BLaER1 treated with 17β-estradiol and CSF1 and Interleukin-3, amounts not matched to agents 10 nM and 100 nM (cell line): ENCODE results near the gene RAB3GAP1.

ENCODE experiments used
- H3K27ac ChIP-seq, 11 experiments: shearing (Covaris generic); formaldehyde crosslinking; 2 replicates each; pipeline ENCODE4 v1.8.1; 2022
- H3K27me3 ChIP-seq, 11 experiments: shearing (Covaris generic); formaldehyde crosslinking; 2 replicates each; pipeline ENCODE4 v1.8.1; 2022
- H3K36me3 ChIP-seq, 11 experiments: shearing (Covaris generic); formaldehyde crosslinking; 2 replicates each; pipeline ENCODE4 v1.8.1; 2022
- H3K4me1 ChIP-seq, 10 experiments: shearing (Covaris generic); formaldehyde crosslinking; 2 replicates each; pipeline ENCODE4 v1.8.1; 2022
- H3K4me2 ChIP-seq, 11 experiments: shearing (Covaris generic); formaldehyde crosslinking; 2 replicates each; pipeline ENCODE4 v1.8.1; 2022
- H3K4me3 ChIP-seq, 10 experiments: shearing (Covaris generic); formaldehyde crosslinking; 2 replicates each; pipeline ENCODE4 v1.8.1; 2022
- H3K9ac ChIP-seq, 11 experiments: shearing (Covaris generic); formaldehyde crosslinking; 2 replicates each; pipeline ENCODE4 v1.8.1; 2022
- H3K9me3 ChIP-seq, 11 experiments: shearing (Covaris generic); formaldehyde crosslinking; replicated peaks in 1 of 11; 2 replicates each; pipeline ENCODE4 v1.8.1; 2022
- H4K20me1 ChIP-seq, 11 experiments: shearing (Covaris generic); formaldehyde crosslinking; 2 replicates each; pipeline ENCODE4 v1.8.1; 2022
- Cebpa-rat ChIP-seq, 11 experiments: shearing (Covaris generic); IDR thresholded peaks; 2 replicates each; pipeline ENCODE4 v1.8.1; 2022

Gene RAB3GAP1

GRCh38 chr2:135162786-135163185, 110.7 kb downstream of the RAB3GAP1 start:
- no peaks in the 10 kb centered on the region for H3K27me3 ChIP-seq
- no peak overlapping the region for H3K27ac ChIP-seq
- H3K9ac ChIP-seq: no peak overlapping the region
- no peaks in the 10 kb centered on the region for H3K9me3 ChIP-seq
- no peak overlapping the region for H3K4me3 ChIP-seq
- no peak for TF ChIP-seq Cebpa-rat (IDR thresholded peaks at IDR 0.05)
- H3K36me3 ChIP-seq: peaks cover 79 to 99% (median 88%) of the 10 kb centered on the region in 11 experiments
- H4K20me1 ChIP-seq: no peaks in the 10 kb centered on the region
- no peaks in the 10 kb centered on the region for H3K4me1 ChIP-seq
- H3K4me2 ChIP-seq: no peak overlapping the region

GRCh38 chr2:135163306-135163705, 111.2 kb downstream of the RAB3GAP1 start:
- TF ChIP-seq Cebpa-rat (IDR thresholded peaks at IDR 0.05): no peak
- no peaks in the 10 kb centered on the region for H3K9me3 ChIP-seq
- no peaks in the 10 kb centered on the region for H3K4me1 ChIP-seq
- no peak overlapping the region for H3K4me2 ChIP-seq
- H3K36me3 ChIP-seq: peaks cover 79 to 99% (median 88%) of the 10 kb centered on the region in 11 experiments
- no peak overlapping the region for H3K4me3 ChIP-seq
- no peak overlapping the region for H3K27ac ChIP-seq
- no peaks in the 10 kb centered on the region for H4K20me1 ChIP-seq
- no peaks in the 10 kb centered on the region for H3K27me3 ChIP-seq
- no peak overlapping the region for H3K9ac ChIP-seq

- no peaks in the 10 kb centered on the region for H3K27me3 ChIP-seq
- H4K20me1 ChIP-seq: no peaks in the 10 kb centered on the region
- no peak for TF ChIP-seq Cebpa-rat (IDR thresholded peaks at IDR 0.05)
- no peak overlapping the region for H3K4me2 ChIP-seq
- H3K4me3 ChIP-seq: no peak overlapping the region
- H3K27ac ChIP-seq: no peak overlapping the region
- peaks cover 79 to 99% (median 88%) of the 10 kb centered on the region in 11 experiments for H3K36me3 ChIP-seq
- H3K9ac ChIP-seq: no peak overlapping the region
- no peaks in the 10 kb centered on the region for H3K9me3 ChIP-seq
- no peaks in the 10 kb centered on the region for H3K4me1 ChIP-seq
Measured at GRCh38 chr2:135163901-135164300, 111.8 kb downstream of the RAB3GAP1 start.

DNA sequence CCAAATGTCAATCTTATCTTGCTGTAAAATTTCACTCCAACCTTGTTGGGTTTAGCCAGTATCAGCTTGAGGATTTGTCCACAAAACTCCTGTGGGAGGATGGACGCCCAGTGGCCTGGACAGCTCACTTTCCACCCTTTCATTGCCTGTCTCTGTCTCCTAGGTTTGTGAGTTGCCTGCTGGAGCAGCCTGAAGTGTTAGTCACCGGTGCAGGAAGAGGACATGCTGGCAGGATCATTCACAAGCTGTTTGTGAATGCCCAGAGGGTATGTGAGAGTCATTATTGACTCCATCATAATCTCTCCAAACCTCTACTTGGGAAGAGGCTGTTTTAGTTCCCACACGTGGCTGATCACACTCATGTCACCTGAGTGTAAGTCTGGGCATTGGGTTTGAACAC, 112.3 kb downstream of the RAB3GAP1 start:
- H3K27ac ChIP-seq: no peak overlapping the region
- H3K9me3 ChIP-seq: no peaks in the 10 kb centered on the region
- no peaks in the 10 kb centered on the region for H4K20me1 ChIP-seq
- peaks cover 79 to 99% (median 88%) of the 10 kb centered on the region in 11 experiments for H3K36me3 ChIP-seq
- no peak overlapping the region for H3K4me2 ChIP-seq
- no peaks in the 10 kb centered on the region for H3K27me3 ChIP-seq
- H3K4me3 ChIP-seq: no peak overlapping the region
- no peak for TF ChIP-seq Cebpa-rat (IDR thresholded peaks at IDR 0.05)
- H3K9ac ChIP-seq: no peak overlapping the region; a peak in 1 of 22 replicates
- no peaks in the 10 kb centered on the region for H3K4me1 ChIP-seq

DNA sequence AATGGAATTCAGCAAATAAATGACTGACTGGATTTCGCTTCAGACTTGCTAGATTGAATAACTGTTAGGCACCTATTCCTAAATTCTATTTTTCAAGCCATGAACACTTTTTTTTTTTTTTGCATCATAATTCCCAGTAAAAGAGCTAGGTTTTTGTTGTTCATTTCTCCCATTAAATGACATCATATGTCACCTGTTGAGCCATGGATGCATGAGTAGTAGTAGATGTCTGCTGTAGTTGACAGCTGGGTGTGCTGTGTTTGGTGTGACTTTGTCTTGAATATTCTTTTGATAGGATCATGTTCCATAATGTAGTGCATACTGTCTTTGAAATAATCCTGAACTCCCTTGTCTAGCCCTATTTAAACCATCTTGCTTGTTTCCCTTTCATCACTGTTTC, 115.2 kb downstream of the RAB3GAP1 start:
- Histone ChIP-seq H3K9ac (no peak overlapping the region), H3K27ac (no peak overlapping the region), H4K20me1 (no peaks in the 10 kb centered on the region), H3K4me3 (no peak overlapping the region), H3K4me1 (no peaks in the 10 kb centered on the region), H3K9me3 (no peaks in the 10 kb centered on the region), H3K4me2 (no peak overlapping the region), H3K36me3 (peaks cover 92 to 100% (median 93%) of the 10 kb centered on the region in 11 experiments), H3K27me3 (no peaks in the 10 kb centered on the region)
- no peak for TF ChIP-seq Cebpa-rat (IDR thresholded peaks at IDR 0.05)

GRCh38 chr2:135168204-135168856, 116.2 kb downstream of the RAB3GAP1 start:
- Histone ChIP-seq H3K4me3 (no peak overlapping the region), H3K36me3 (peaks cover 88 to 100% (median 93%) of the 10 kb centered on the region in 11 experiments), H3K9ac (no peak overlapping the region), H3K4me2 (no peak overlapping the region), H3K27ac (no peak overlapping the region), H4K20me1 (no peaks in the 10 kb centered on the region), H3K4me1 (no peaks in the 10 kb centered on the region), H3K9me3 (no peaks in the 10 kb centered on the region), H3K27me3 (no peaks in the 10 kb centered on the region)
- no peak for TF ChIP-seq Cebpa-rat (IDR thresholded peaks at IDR 0.05)

DNA sequence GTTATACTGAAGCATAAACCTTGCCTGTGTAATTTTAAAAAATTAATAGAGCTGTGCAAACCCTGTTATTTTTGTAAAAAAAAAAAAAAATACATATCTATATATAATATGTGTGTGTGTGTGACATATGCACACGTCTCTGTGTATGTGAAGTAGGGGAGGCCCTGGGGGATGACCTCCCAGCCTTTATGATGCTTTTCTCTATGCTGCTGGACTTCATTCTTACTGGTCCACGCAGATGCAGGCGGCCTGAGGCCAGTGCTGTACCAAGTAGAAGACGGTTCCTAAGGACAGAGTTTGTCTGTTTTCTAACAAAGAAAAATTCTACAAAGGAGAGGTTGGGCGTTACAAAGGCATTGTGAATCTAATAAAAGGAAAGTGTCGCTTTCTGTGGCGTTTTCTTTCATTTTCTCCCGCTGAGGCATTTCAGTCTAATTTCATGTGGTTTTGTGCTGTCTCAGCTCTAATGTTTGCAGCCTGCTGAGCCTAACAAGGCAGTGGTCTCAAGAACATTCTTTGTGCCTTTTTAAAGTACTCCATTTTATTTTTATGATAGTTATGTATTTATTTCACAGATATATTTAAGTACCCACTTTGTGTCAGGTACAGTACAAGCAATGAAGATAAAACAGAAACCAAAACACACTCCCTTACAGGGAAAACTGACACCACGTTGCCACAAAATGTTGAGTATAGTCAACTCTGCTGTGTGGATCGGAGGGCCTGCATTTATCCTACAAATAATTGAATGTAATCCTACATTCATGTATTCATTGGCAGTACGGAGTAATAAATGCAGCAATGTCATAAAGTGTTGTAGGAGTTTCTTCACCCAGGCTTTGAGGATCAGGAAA, 118.0 kb downstream of the RAB3GAP1 start:
- Histone ChIP-seq H3K9ac (no peak overlapping the region), H3K27me3 (no peaks in the 10 kb centered on the region), H3K27ac (no peak overlapping the region), H4K20me1 (no peaks in the 10 kb centered on the region; a peak in 1 of 22 replicates), H3K36me3 (peaks cover 82 to 100% (median 93%) of the 10 kb centered on the region in 11 experiments), H3K4me2 (no peak overlapping the region), H3K4me1 (no peaks in the 10 kb centered on the region), H3K4me3 (no peak overlapping the region), H3K9me3 (peaks cover under 1 to 13% (median 5%) of the 10 kb centered on the region in 11 experiments; a peak in 15 of 22 replicates)
- TF ChIP-seq Cebpa-rat (IDR thresholded peaks at IDR 0.05): no peak

DNA sequence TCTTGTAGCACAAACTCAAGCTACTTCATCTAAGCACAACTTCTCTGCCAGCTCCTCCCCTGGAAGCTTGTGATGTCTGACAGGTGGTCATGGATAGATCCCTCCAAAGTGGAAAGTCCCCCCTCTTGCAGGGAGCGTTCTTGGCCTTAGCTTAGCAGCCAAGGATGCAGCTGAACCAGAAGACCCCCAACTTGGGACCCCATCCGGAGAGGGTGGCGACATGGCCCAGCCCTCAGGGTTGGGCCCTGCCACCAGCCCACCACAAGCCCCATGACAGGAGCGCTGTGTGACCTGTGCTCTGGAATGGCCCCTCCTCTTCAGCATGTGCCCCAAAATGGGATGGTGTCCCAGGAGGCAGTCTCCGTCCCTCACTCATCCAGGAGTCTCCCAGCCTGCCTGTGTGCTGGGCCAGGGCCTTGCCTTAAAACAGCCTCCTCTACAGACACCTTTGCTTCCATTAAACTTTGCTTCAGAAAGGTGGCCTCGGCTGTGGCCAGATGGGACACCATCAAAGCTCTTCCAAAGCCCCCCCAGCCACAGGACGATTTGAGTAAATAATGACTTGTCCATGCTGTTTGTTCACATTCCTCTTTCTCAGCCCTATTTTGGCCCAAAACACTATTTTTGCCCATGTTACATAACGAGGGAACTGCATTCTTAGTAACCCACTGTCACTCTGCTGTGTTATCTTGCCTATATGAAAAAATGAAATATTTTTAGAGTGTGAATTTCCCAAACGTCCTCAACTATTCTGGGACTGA, 122.1 kb downstream of the RAB3GAP1 start:
- H3K36me3 ChIP-seq: peaks cover 70 to 88% (median 80%) of the 10 kb centered on the region in 11 experiments
- TF ChIP-seq Cebpa-rat (IDR thresholded peaks at IDR 0.05): no peak
- peaks cover 26 to 38% (median 29%) of the 10 kb centered on the region in 11 experiments for H3K9me3 ChIP-seq
- no peaks in the 10 kb centered on the region; a peak in 1 of 22 replicates for H4K20me1 ChIP-seq
- no peak overlapping the region for H3K9ac ChIP-seq
- no peaks in the 10 kb centered on the region for H3K27me3 ChIP-seq
- no peak overlapping the region for H3K4me2 ChIP-seq
- no peak overlapping the region for H3K27ac ChIP-seq
- H3K4me3 ChIP-seq: no peak overlapping the region
- H3K4me1 ChIP-seq: no peaks in the 10 kb centered on the region

GRCh38 chr2:135174810-135175093, 122.7 kb downstream of the RAB3GAP1 start:
- Histone ChIP-seq H3K27ac (no peak overlapping the region), H3K4me1 (no peaks in the 10 kb centered on the region), H3K4me3 (no peak overlapping the region), H3K9ac (no peak overlapping the region), H3K4me2 (no peak overlapping the region), H3K27me3 (no peaks in the 10 kb centered on the region), H4K20me1 (no peaks in the 10 kb centered on the region; a peak in 1 of 22 replicates), H3K36me3 (peaks cover 65 to 83% (median 75%) of the 10 kb centered on the region in 11 experiments), H3K9me3 (peaks cover 26 to 38% (median 29%) of the 10 kb centered on the region in 11 experiments)
- TF ChIP-seq Cebpa-rat (IDR thresholded peaks at IDR 0.05): no peak
